ENCODE results near the gene SLX4IP. TPM values are rescaled to one million over a fixed set of nuclear protein-coding genes. Genes with fewer than 3 reads are reported as not detected.

The SLX4IP gene
- total RNA-seq, 1 donor from 2014 or later = 8.6 TPM

- ATAC-seq (ENCODE audit: low read depth) (no peak), DNase-seq (no peak)
- H3K4me1 Mint-ChIP-seq = no peaks in the 10 kb centered on the region
- intact Hi-C loops (cut with micrococcal nuclease) = no loop called here
- TF ChIP-seq, protein P1, sequence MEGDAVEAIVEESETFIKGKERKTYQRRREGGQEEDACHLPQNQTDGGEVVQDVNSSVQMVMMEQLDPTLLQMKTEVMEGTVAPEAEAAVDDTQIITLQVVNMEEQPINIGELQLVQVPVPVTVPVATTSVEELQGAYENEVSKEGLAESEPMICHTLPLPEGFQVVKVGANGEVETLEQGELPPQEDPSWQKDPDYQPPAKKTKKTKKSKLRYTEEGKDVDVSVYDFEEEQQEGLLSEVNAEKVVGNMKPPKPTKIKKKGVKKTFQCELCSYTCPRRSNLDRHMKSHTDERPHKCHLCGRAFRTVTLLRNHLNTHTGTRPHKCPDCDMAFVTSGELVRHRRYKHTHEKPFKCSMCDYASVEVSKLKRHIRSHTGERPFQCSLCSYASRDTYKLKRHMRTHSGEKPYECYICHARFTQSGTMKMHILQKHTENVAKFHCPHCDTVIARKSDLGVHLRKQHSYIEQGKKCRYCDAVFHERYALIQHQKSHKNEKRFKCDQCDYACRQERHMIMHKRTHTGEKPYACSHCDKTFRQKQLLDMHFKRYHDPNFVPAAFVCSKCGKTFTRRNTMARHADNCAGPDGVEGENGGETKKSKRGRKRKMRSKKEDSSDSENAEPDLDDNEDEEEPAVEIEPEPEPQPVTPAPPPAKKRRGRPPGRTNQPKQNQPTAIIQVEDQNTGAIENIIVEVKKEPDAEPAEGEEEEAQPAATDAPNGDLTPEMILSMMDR (IDR thresholded peaks at IDR 0.05) = no peak
- H3K27ac Mint-ChIP-seq = no peak overlapping the region
- H3K9me3 Mint-ChIP-seq = peaks cover 8% of the 10 kb centered on the region
- CTCF ChIA-PET = no interaction called here
- H3K4me3 Mint-ChIP-seq = no peak overlapping the region
- peaks cover 53% of the 10 kb centered on the region for H3K36me3 Mint-ChIP-seq (ENCODE audit: low read depth)
- POLR2A ChIA-PET = no interaction called here
- no peaks in the 10 kb centered on the region for H3K27me3 Mint-ChIP-seq
Measured at GRCh38 chr20:10561302-10561701, 126.2 kb downstream of the SLX4IP start.

GRCh38 chr20:10562899-10563298, 127.8 kb downstream of the SLX4IP start:
- H3K27me3 Mint-ChIP-seq = no peaks in the 10 kb centered on the region
- H3K4me1 Mint-ChIP-seq = no peaks in the 10 kb centered on the region
- H3K9me3 Mint-ChIP-seq = peaks cover 8% of the 10 kb centered on the region
- TF ChIP-seq, protein P1 (IDR thresholded peaks at IDR 0.05) = no peak
- H3K36me3 Mint-ChIP-seq (ENCODE audit: low read depth) = peaks cover 54% of the 10 kb centered on the region
- H3K27ac Mint-ChIP-seq = no peak overlapping the region
- intact Hi-C loops (cut with micrococcal nuclease) = no loop called here
- CTCF ChIA-PET = no interaction called here
- ATAC-seq (ENCODE audit: low read depth) (no peak), DNase-seq (no peak)
- no peak overlapping the region for H3K4me3 Mint-ChIP-seq
- POLR2A ChIA-PET = no interaction called here

DNA sequence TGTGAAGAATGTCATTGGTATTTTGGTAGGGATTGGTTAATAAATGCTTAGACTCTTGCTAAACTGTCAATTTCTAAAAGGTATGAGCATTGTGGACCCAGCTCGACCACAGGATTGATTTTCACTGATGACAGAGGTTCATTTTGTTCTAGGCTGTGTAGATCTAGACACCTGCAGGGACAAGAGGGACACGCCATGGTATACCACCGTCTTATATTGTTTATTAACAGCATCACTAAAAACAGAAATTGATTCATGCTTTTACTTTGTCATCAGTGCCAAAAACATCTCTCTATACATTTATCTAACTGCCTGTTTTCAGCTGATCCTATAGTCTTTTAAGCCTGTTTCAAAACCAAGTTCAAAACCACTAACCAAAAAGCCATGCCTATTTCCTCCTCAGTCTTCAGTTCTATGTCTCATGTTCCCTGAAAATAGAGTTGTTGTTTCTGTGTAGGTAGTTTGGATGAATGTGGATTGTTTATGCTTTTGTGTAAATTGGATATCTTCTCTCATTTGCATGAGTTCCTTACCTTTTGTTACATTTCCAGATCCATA, 128.9 kb downstream of the SLX4IP start:
- TF ChIP-seq, protein P1 (IDR thresholded peaks at IDR 0.05) = no peak
- H3K27me3 Mint-ChIP-seq = no peaks in the 10 kb centered on the region
- no peaks in the 10 kb centered on the region for H3K4me1 Mint-ChIP-seq
- intact Hi-C loops (cut with micrococcal nuclease) = no loop called here
- ChIA-PET CTCF (no interaction called here), POLR2A (no interaction called here)
- H3K36me3 Mint-ChIP-seq (ENCODE audit: low read depth) = peaks cover 57% of the 10 kb centered on the region
- no peak overlapping the region for H3K27ac Mint-ChIP-seq
- DNase-seq (no peak), ATAC-seq (ENCODE audit: low read depth) (no peak)
- H3K9me3 Mint-ChIP-seq = peaks cover 8% of the 10 kb centered on the region
- no peak overlapping the region for H3K4me3 Mint-ChIP-seq

DNA sequence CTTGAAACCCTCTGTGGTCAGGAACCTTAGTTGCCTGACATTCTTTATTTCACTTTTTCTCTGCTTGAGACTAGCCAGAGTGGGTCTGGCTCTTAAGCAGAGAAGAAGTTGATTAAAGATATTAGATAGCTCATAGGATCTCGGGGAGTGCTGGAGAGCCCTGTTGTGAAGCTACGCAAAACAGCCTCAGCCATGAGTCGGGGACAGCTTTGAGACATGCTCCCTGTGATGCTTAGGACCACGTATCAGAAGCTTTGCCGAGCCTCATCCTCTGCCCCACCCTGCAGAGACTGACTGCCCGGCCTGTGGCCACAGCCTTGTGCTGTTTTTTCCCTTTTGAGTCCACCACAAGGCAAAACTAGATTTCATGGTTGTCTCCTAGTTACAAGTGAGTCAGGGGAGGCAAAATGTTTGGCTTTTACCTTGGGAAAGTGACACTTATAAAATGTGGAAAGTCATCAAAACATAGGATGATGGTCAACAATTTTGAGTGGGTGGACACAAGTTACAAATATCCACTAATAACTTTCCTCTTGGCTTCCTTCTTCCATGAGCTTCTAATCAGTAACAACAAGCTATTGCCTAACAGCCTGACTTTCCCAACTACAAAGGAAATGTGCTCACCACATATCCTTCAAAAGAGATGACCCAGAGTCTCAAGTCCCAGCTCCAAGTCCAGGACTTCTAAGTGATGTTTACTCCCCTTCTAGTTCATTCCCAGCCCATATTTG, 130.3 kb downstream of the SLX4IP start:
- CTCF ChIA-PET = no interaction called here
- Mint-ChIP-seq H3K4me1 (no peaks in the 10 kb centered on the region), H3K27ac (no peak overlapping the region), H3K9me3 (peaks cover 8% of the 10 kb centered on the region), H3K36me3 (ENCODE audit: low read depth) (peaks cover 64% of the 10 kb centered on the region), H3K4me3 (no peak overlapping the region), H3K27me3 (no peaks in the 10 kb centered on the region)
- DNase-seq (no peak), ATAC-seq (ENCODE audit: low read depth) (no peak)
- TF ChIP-seq, protein P1 (IDR thresholded peaks at IDR 0.05) = no peak
- POLR2A ChIA-PET = no interaction called here
- intact Hi-C loops (cut with micrococcal nuclease) = no loop called here

GRCh38 chr20:10565922-10566897, 131.1 kb downstream of the SLX4IP start:
- H3K27ac Mint-ChIP-seq = no peak overlapping the region
- ATAC-seq (ENCODE audit: low read depth) (no peak), DNase-seq (no peak)
- ChIA-PET CTCF (no interaction called here), POLR2A (no interaction called here)
- H3K9me3 Mint-ChIP-seq = peaks cover 8% of the 10 kb centered on the region
- intact Hi-C loops (cut with micrococcal nuclease) = no loop called here
- H3K27me3 Mint-ChIP-seq = no peaks in the 10 kb centered on the region
- TF ChIP-seq, protein P1 (IDR thresholded peaks at IDR 0.05) = no peak
- no peak overlapping the region for H3K4me3 Mint-ChIP-seq
- peaks cover 65% of the 10 kb centered on the region for H3K36me3 Mint-ChIP-seq (ENCODE audit: low read depth)
- H3K4me1 Mint-ChIP-seq = no peaks in the 10 kb centered on the region

Data from activated B cell treated with CpG ODN at 0.5 μM for 24 hours (primary cell).